Posterior cingulate gyrus (tissue), 11 donors: Measurements from ENCODE around the gene CNTNAP4.

ENCODE experiments used
- DNase-seq, 10 donors: peaks; one replicate each; pipeline versions ENCODE4 v3.0.0 to v3.0.0-alpha.2; 2020 to 2021; ENCODE audit warnings: mixed read lengths in 3 of 10
- intact Hi-C: fragments of 100-400 bp; cut with DNase I; formaldehyde crosslinking; loops from one replicate; pipeline ENCODE4 v1.15.1; 2023

CNTNAP4 gene

DNA sequence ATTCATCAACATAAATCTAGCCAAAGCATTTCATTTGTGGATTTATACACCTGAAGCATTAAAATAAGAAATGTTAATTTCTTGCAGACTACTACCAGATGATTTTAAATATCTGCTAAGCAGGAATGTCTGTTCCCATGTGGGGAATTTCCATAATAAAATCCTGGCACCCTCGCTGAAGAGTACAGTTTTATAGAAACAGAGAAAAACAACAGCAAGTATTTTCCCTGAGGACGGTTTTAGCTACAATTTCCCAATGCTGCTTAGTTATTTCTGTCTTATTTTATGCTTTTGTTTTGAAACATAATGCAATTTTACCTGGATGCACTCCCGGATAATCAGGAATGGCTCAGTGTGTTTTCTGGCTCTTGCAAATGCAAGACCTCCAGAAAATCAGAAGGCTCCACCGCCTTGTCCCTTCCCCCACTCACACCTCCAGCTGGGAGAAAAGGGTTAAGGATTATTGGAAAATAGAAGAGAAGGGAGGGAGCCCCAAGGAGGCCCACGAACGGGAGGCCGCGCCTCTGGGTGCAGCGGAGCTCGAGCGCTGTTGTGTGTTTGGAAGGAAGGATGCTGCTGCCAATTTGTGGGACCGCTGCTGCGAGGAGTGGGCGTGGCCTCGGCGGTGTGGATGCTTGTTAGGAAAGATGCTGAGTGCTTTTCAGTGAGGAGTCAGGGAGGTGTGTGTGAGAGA lies at the start of gene CNTNAP4:
TSS of gene CNTNAP4 (plus strand) at position 657 of the 694 bp plus-strand sequence. CDS start 262 bp downstream, outside the sequence.
- intact Hi-C loops: loop anchor here (2.0 to 10.0 kb wide), 4 partner anchors 292 to 895 kb away; no protein-coding TSS in a partner anchor
- DNase-seq: peak; percentile 73 to 97 (median 82)

- no peak for DNase-seq
- intact Hi-C loops: no loop called here
These were observed 48.6 kb upstream of the CNTNAP4 start for GRCh38 chr16:76228546-76229146.

DNA sequence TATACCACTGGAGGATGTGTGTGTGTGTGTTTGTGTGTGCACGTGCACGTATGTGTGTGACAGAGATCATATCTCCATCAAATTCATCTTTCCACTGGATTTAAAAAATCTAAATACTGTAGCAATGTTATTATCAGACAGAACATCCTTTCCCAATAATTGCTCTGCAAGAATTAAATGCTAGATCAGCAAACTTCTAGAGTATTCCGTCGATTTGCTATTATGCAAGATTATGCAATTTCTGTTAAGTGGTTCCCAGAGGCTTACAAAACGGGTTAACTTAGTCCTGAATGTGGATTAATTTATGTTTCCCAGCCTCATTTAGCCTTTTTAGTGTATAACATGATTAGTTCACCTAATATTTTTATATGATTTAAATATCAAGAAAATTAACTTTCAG lies 44.5 kb upstream of the CNTNAP4 start:
- intact Hi-C loops: no loop called here
- DNase-seq: no peak

GRCh38 chr16:76235025-76235424 lies 42.2 kb upstream of the CNTNAP4 start:
- intact Hi-C loops: no loop called here
- peak in 1 of 10 donors; percentile 28 for DNase-seq

DNA sequence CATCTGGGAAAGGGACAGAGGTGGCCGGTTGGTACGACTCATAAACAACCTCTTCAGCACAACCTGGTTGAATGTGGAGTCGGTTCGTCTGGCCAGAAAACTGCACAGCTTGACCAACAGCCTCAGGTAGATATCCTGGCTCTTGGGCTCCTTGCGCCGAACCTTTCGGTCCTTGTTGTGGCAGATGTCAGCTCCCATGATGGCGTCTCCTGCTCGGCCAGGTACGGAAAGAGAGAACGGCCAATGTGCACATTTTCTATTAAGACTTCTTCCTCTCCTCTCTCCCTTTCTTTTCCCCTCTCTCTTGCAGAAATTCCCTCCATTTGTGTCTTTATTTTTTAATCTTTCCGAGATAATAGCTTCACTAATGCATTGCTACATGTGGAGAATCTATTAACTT lies 41.8 kb upstream of the CNTNAP4 start:
- intact Hi-C loops: no loop called here
- DNase-seq: no peak

GRCh38 chr16:76237471-76237870 lies 39.7 kb upstream of the CNTNAP4 start:
- intact Hi-C loops: no loop called here
- DNase-seq: no peak

- intact Hi-C loops: no loop called here
- DNase-seq: peak in 2 of 10 donors; percentile 61 to 64
These were observed 35.4 kb upstream of the CNTNAP4 start for GRCh38 chr16:76241755-76242154.

- no peak for DNase-seq
- intact Hi-C loops: no loop called here
These were observed 33.6 kb upstream of the CNTNAP4 start for GRCh38 chr16:76243620-76244019.

- DNase-seq: no peak
- intact Hi-C loops: no loop called here
These were observed 30.6 kb upstream of the CNTNAP4 start for GRCh38 chr16:76246587-76246986.

GRCh38 chr16:76265434-76266045 lies 11.7 kb upstream of the CNTNAP4 start:
- intact Hi-C loops: no loop called here
- DNase-seq: no peak

DNA sequence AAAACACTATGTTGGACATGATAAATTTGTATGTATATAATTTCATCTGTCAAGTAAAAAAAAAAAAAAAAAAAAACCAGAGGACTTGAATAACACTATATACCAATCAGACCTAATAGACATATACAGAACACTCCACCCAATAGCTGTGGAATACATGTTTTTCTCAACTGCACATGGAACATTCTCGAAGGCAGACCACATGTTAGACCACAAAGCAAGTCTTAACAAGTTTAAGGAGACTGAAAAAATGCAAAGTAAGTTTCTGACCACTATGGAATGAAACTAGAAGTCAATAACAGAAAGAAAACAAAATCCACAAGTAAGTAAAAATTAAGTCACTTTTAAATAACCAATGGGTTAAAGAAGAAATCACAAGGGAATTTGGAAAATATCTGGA lies 8.4 kb upstream of the CNTNAP4 start:
- intact Hi-C loops: no loop called here
- DNase-seq: no peak

DNA sequence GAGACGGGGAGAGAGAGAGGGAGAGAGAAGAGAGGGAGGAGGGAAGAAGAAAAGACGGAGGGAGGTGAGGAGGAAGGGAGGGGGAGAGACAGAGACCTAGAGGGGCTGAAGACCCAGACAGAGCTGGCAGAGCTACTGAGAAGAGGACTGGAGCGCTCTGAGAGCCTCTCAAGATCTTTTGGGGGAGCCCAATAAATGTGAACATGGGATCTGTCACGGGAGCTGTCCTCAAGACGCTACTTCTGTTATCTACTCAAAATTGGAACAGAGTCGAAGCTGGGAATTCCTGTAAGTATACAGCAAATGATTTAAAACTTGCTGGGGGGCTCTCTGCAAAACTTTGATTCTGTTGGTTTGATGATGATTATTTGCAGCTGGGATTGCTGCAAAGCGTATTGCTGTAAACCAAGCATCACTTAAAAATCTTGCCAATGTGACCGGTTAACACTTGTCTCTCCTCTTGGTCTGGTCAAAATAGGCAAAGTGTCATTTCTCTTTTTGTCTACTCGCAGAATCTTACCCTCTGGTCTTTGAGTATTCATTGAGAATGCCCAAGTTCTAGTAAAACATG lies 344 bp downstream of the CNTNAP4 start:
- DNase-seq: peak in 2 of 10 donors; percentile 10 to 15

DNA sequence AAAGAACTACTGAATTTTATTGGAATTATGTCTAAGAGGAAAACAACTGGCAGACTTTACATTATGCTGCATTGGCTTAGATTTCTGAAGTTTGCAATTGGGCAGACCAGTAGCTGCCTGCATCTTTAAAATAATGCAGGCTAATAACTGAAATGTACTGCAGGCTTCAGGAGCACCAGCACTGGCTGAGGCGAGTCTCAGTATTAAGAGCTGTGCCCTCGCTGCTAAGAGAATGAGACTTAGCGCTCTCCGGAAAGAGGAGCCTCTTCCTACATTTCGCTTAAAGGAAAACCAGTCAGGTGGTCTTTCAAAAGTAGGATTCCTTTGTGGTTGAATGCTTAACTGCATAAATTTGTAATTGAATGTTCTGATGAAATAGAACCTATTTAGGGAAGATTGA lies 885 bp downstream of the CNTNAP4 start:
- intact Hi-C loops: loop anchor here (5.0 to 10.0 kb wide), 3 partner anchors 293 to 894 kb away; no protein-coding TSS in a partner anchor
- peak in 2 of 10 donors; percentile 23 to 73 for DNase-seq

More for the DNA sequence above, 344 bp downstream of the CNTNAP4 start:
- intact Hi-C loops: loop anchor here (2.0 to 10.0 kb wide), 4 partner anchors 293 to 895 kb away; no protein-coding TSS in a partner anchor

DNA sequence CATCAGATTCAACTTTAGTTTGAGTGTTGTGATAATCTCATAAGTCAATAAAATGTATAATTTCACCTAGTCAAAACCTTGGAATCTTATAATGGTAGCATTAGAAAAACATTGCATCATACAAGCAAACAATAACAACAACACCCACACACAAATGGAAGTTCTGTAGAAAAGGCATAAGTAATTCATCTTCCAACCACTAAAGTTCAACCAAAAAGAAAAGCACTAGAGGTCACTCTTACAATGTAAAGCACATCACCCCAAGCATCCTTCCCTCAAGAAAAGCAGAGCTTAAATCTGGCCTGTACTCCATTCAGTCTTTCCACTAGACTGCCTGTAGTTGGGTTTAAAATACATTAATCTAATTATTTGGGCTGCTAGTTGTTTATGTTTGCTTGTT lies 1.8 kb downstream of the CNTNAP4 start:
- no peak for DNase-seq
- intact Hi-C loops: loop anchor here (1.0 to 10.0 kb wide), 4 partner anchors 294 to 893 kb away; no protein-coding TSS in a partner anchor

GRCh38 chr16:76280421-76281215 lies 3.4 kb downstream of the CNTNAP4 start:
- intact Hi-C loops: no loop called here

DNA sequence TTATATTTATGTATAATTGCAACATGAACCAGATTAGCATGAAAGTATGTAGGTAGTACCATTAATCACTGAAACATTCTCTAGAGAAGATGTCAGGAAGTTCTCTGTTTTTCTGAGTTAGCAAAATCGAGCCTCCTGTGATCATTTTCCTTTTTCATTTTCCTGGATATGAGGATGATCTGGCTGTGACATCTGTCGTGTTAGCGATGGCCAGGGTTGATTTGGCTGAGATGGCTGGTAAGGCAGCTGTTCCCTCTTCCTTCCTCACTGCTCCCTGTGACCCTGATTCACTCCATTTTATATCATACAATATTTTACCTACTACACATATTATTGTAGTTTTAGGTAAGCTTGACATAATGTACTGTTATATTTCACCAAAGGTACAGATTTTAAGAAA lies 10.3 kb downstream of the CNTNAP4 start:
- intact Hi-C loops: no loop called here
- DNase-seq: no peak

More at GRCh38 chr16:76280421-76281215, 3.4 kb downstream of the CNTNAP4 start:
- no peak for DNase-seq

- DNase-seq: peak in 1 of 10 donors; percentile 6
- intact Hi-C loops: no loop called here
These were observed 15.0 kb downstream of the CNTNAP4 start for GRCh38 chr16:76292218-76292617.

- intact Hi-C loops: no loop called here
- no peak for DNase-seq
These were observed 16.8 kb downstream of the CNTNAP4 start for GRCh38 chr16:76293980-76294379.

- no peak for DNase-seq
- intact Hi-C loops: no loop called here
These were observed 17.4 kb downstream of the CNTNAP4 start for GRCh38 chr16:76294396-76295214.
